SK-N-SH (cell line): ENCODE results near the gene PCBP3. TPM values are rescaled to one million over a fixed set of nuclear protein-coding genes. Genes with fewer than 3 reads are reported as not detected.

Experiments
- CTCF ChIA-PET: fragments of 300-600, 350-600 bp; formaldehyde crosslinking; extraction: SDS; loops from one replicate; lab custom pipeline; 2021; lab: Yijun Ruan, JAX
- POLR2A ChIA-PET: fragments of 350-600 bp; sonication (Branson Sonifier 250); formaldehyde crosslinking; extraction: SDS; loops from one replicate; lab custom pipeline; 2020; ENCODE audit warnings: antibody characterized with exemption, inconsistent platforms; lab: Yijun Ruan, JAX
- DNase-seq: peaks from one replicate; pipeline ENCODE4 v3.0.0; 2012
- H2AFZ ChIP-seq: fragments of 200-600 bp; sonication (generic); 2 replicates; pipeline ENCODE4 v1.8.1; 2016; ENCODE audit warnings: antibody characterized with exemption, mild to moderate bottlenecking, low read depth
- H3F3A ChIP-seq: fragments of 200-600 bp; sonication (generic); replicated peaks from 2 replicates; pipeline ENCODE3; 2016; ENCODE audit warnings: antibody characterized with exemption, mild to moderate bottlenecking; ENCODE audit not compliant: insufficient read depth
- H3K27ac ChIP-seq, 2 experiments: fragments of 200-500 bp in 1 of 2; fragments of 200-600 bp in 1 of 2; sonication (Bioruptor generic) in 1 of 2; sonication (generic), shearing (Covaris generic) in 1 of 2; 2 replicates each; pipeline versions ENCODE4 v1.5.1 to v1.6.1; 2014 to 2016; ENCODE audit warnings: low read depth in 2 of 2, inconsistent platforms in 1 of 2, low read length in 1 of 2, mild to moderate bottlenecking in 1 of 2, mixed read lengths in 1 of 2
- H3K27me3 ChIP-seq: fragments of 200-600 bp; sonication (generic), shearing (Covaris generic); 2 replicates; pipeline ENCODE4 v1.6.1; 2016; ENCODE audit warnings: mixed run types; ENCODE audit not compliant: insufficient read depth
- H3K36me3 ChIP-seq, 2 experiments: fragments of 200-500 bp in 1 of 2; fragments of 200-600 bp in 1 of 2; sonication (Bioruptor generic) in 1 of 2; sonication (generic) in 1 of 2; replicated peaks in 1 of 2; 2 replicates each; pipeline versions ENCODE3 to v1.5.1; 2014 to 2016; ENCODE audit warnings: low read length in 1 of 2, mild to moderate bottlenecking in 1 of 2; ENCODE audit not compliant: insufficient read depth in 2 of 2, control insufficient read depth in 1 of 2
- H3K4me1 ChIP-seq, 2 experiments: fragments of 200-500 bp in 1 of 2; fragments of 200-600 bp in 1 of 2; sonication (Bioruptor generic) in 1 of 2; sonication (generic), shearing (Covaris generic) in 1 of 2; 2 replicates each; pipeline versions ENCODE4 v1.5.1 to v1.6.1; 2014 to 2016; ENCODE audit warnings: low read depth in 1 of 2, low read length in 1 of 2, mixed run types in 1 of 2; ENCODE audit not compliant: insufficient read depth in 2 of 2, control insufficient read depth in 1 of 2
- H3K4me2 ChIP-seq: fragments of 200-600 bp; sonication (generic), shearing (Covaris generic); 2 replicates; pipeline ENCODE4 v1.6.1; 2017; ENCODE audit warnings: mixed run types
- H3K4me3 ChIP-seq, 2 experiments: fragments of 200-500 bp in 1 of 2; fragments of 200-600 bp in 1 of 2; sonication (Bioruptor generic) in 1 of 2; sonication (generic), shearing (Covaris generic) in 1 of 2; 2 replicates each; pipeline versions ENCODE4 v1.5.1 to v1.8.1; 2014 to 2016; ENCODE audit warnings: low read depth in 2 of 2, inconsistent platforms in 1 of 2, low read length in 1 of 2, mild to moderate bottlenecking in 1 of 2, mixed read lengths in 1 of 2, moderate library complexity in 1 of 2
- H3K79me2 ChIP-seq: fragments of 200-600 bp; sonication (generic); 2 replicates; pipeline ENCODE4 v1.8.1; 2017; ENCODE audit warnings: mild to moderate bottlenecking; ENCODE audit not compliant: insufficient read depth
- H3K9ac ChIP-seq: fragments of 200-600 bp; sonication (generic); 2 replicates; pipeline ENCODE4 v1.6.1; 2017; ENCODE audit warnings: mixed run types
- H3K9me2 ChIP-seq: fragments of 200-600 bp; sonication (generic); 2 replicates; pipeline ENCODE4 v1.6.1; 2017; ENCODE audit warnings: mixed run types
- H3K9me3 ChIP-seq: fragments of 200-600 bp; sonication (generic); 2 replicates; pipeline ENCODE4 v1.6.1; 2017; ENCODE audit warnings: mixed run types, mild to moderate bottlenecking, moderate library complexity
- H4K20me1 ChIP-seq: fragments of 200-600 bp; sonication (generic); 2 replicates; pipeline ENCODE4 v1.6.1; 2017; ENCODE audit warnings: mild to moderate bottlenecking, mixed run types; ENCODE audit not compliant: insufficient read depth
- CTCF ChIP-seq: fragments of 200-600 bp; sonication (generic); IDR thresholded peaks from 2 replicates; pipeline ENCODE4 v1.6.1; 2017; ENCODE audit warnings: antibody characterized with exemption, mild to moderate bottlenecking, moderate library complexity
- FOXJ3 ChIP-seq: sonication (generic); formaldehyde crosslinking; IDR thresholded peaks from 2 replicates; pipeline ENCODE4 v1.5.1; 2020; ENCODE audit warnings: mild to moderate bottlenecking, missing genetic modification reagents
- FOXM1 ChIP-seq: IDR thresholded peaks from 2 replicates; pipeline ENCODE4 v1.4.0; 2012; ENCODE audit warnings: low read depth, mild to moderate bottlenecking
- GABPA ChIP-seq: IDR thresholded peaks from 2 replicates; pipeline ENCODE4 v1.4.0; 2012; ENCODE audit warnings: low read depth, mild to moderate bottlenecking
- GATA2 ChIP-seq: sonication (generic); formaldehyde crosslinking; IDR thresholded peaks from 2 replicates; pipeline ENCODE4 v1.5.0; 2020; ENCODE audit warnings: mild to moderate bottlenecking, missing genetic modification reagents
- PBX3 ChIP-seq: IDR thresholded peaks from 2 replicates; pipeline ENCODE4; 2012
- POLR2AphosphoS5 ChIP-seq: IDR thresholded peaks from 2 replicates; pipeline ENCODE4 v1.6.1; 2012; ENCODE audit warnings: low read depth, low read length
- RAD21 ChIP-seq: IDR thresholded peaks from 2 replicates; pipeline ENCODE4 v1.6.1; 2012; ENCODE audit warnings: mild to moderate bottlenecking, low read length
- RXRA ChIP-seq: IDR thresholded peaks from 2 replicates; pipeline ENCODE4 v1.4.0; 2012; ENCODE audit warnings: low read depth, mild to moderate bottlenecking, borderline replicate concordance
- SMC3 ChIP-seq: IDR thresholded peaks from 2 replicates; pipeline ENCODE4 v1.6.1; 2012; ENCODE audit warnings: low read depth, low read length, improper control_type of control experiment
- TAF1 ChIP-seq: IDR thresholded peaks from 2 replicates; pipeline ENCODE4 v1.6.1; 2012; ENCODE audit warnings: low read depth, mild to moderate bottlenecking, low read length, moderate library complexity, borderline replicate concordance
- TCF12 ChIP-seq: IDR thresholded peaks from 2 replicates; pipeline ENCODE4 v1.4.0; 2012
- USF1 ChIP-seq: IDR thresholded peaks from 2 replicates; pipeline ENCODE4 v1.4.0; 2012; ENCODE audit warnings: low read depth, borderline replicate concordance
- ZBTB33 ChIP-seq: IDR thresholded peaks from 2 replicates; pipeline ENCODE4 v1.4.0; 2012; ENCODE audit warnings: low read depth, borderline replicate concordance
- WGBS: methylation state at CpG from one replicate; pipeline ENCODE4 v1.1.6; 2017; ENCODE audit warnings: low lambda C conversion rate; 5-methylcytosine and 5-hydroxymethylcytosine counted together
- polyA plus RNA-seq, 3 experiments: library from polyadenylated mRNA; depleted of rRNA; stranded (reverse); fragments of >200 nt; gene quantifications; 2 replicates each; pipeline ENCODE4 v1.2.3, GENCODE V29; 2012

Gene PCBP3
- polyA plus RNA-seq, 1 of the 3 experiments (the other 2 are of a cell fraction) = 9.5 TPM

GRCh38 chr21:45905196-45905595, 261.7 kb downstream of the PCBP3 start:
- H3K27ac ChIP-seq = no peak overlapping the region
- no peaks in the 10 kb centered on the region for H3K27me3 ChIP-seq
- no peak overlapping the region for H2AFZ ChIP-seq
- TF ChIP-seq ZBTB33 = no peak
- no peak for TF ChIP-seq FOXJ3 (CRISPR knock-in tag)
- TF ChIP-seq POLR2AphosphoS5 = no peak
- no peak for TF ChIP-seq RXRA
- no peak for TF ChIP-seq FOXM1
- TF ChIP-seq TCF12 = no peak
- TF ChIP-seq TAF1 = no peak
- no peak for TF ChIP-seq RAD21
- TF ChIP-seq, all 33 proteins: peak for 0
- Histone ChIP-seq H3K36me3 (peaks cover 0 to 8% of the 10 kb centered on the region in 2 experiments), H3K9me3 (no peaks in the 10 kb centered on the region), H4K20me1 (no peaks in the 10 kb centered on the region), H3K79me2 (no peaks in the 10 kb centered on the region), H3F3A (no peaks in the 10 kb centered on the region), H3K9me2 (no peaks in the 10 kb centered on the region), H3K4me2 (no peak overlapping the region), H3K4me1 (peaks cover 0 to 23% of the 10 kb centered on the region in 2 experiments; a peak in 2 of 4 replicates), H3K9ac (no peak overlapping the region), H3K4me3 (no peak overlapping the region)
- ChIA-PET POLR2A (no interaction called here), CTCF (no interaction called here)
- no peak for DNase-seq
- WGBS = 96% methylated on average over 3 of the region's 12 CpGs

- ChIA-PET POLR2A (no interaction called here), CTCF (no interaction called here)
- Histone ChIP-seq H3K79me2 (no peaks in the 10 kb centered on the region), H3K27ac (no peak overlapping the region), H3K27me3 (no peaks in the 10 kb centered on the region), H3K36me3 (peaks cover 0 to 8% of the 10 kb centered on the region in 2 experiments), H3K9me2 (no peaks in the 10 kb centered on the region), H2AFZ (no peak overlapping the region), H3K4me3 (no peak overlapping the region), H3K9ac (no peak overlapping the region), H3F3A (no peaks in the 10 kb centered on the region), H3K4me2 (no peak overlapping the region), H3K4me1 (peaks cover 0 to 30% of the 10 kb centered on the region in 2 experiments; a peak in 2 of 4 replicates), H3K9me3 (no peaks in the 10 kb centered on the region), H4K20me1 (no peaks in the 10 kb centered on the region)
- DNase-seq = no peak
- TF ChIP-seq CTCF (no peak), FOXM1 (no peak), PBX3 (no peak), TCF12 (no peak), USF1 (no peak), TAF1 (no peak), SMC3 (no peak), GABPA (no peak), GATA2 (CRISPR knock-in tag) (no peak)
- WGBS = 86% methylated on average over 18 of the region's 19 CpGs
Observed at GRCh38 chr21:45906196-45906805, 262.8 kb downstream of the PCBP3 start.
